HEK293T (cell line): ENCODE measurements around the gene HOXD4.

ENCODE experiments used
- ARNT ChIP-seq: fragments of 450-650 bp; IDR thresholded peaks from 2 replicates; pipeline ENCODE4 v1.6.1; 2017; ENCODE audit warnings: mild to moderate bottlenecking
- ELF4 ChIP-seq: fragments of 450-650 bp; IDR thresholded peaks from 2 replicates; pipeline ENCODE4 v1.6.1; 2017; ENCODE audit warnings: antibody characterized with exemption
- FOXA1 ChIP-seq: fragments of 450-650 bp; IDR thresholded peaks from 2 replicates; pipeline ENCODE4 v1.6.1; 2016; ENCODE audit warnings: mild to moderate bottlenecking
- NFRKB ChIP-seq: fragments of 450-650 bp; IDR thresholded peaks from 2 replicates; pipeline ENCODE4 v1.6.1; 2016; ENCODE audit warnings: mild to moderate bottlenecking, moderate library complexity
- ZNF384 ChIP-seq: fragments of 450-650 bp; IDR thresholded peaks from 2 replicates; pipeline ENCODE4 v1.6.1; 2016

DNA sequence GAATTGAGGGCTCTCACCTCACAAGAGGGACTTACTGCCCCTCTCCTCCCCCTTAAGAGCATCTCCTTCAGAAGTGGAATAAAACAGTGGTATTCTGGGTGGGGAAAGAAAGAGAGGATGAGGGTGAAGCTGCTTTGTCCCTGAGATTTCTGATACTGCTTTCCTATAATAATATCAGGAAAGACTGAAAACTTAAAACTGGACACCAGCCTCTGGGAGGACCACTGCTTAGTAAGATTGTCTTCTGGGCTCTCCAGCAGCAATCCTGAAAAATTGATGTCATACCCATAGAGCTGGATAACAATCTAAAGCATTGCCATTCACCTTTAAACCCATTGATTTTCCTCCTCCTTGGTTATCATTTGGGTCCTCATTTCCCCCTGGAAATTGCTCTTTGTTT, 4.7 kb upstream of the HOXD4 start:
- no peak for TF ChIP-seq ARNT
- TF ChIP-seq NFRKB = no peak
- no peak for TF ChIP-seq ELF4
- TF ChIP-seq FOXA1 = no peak
- TF ChIP-seq ZNF384 = no peak
